Upper lobe of left lung (tissue), 6 donors: ENCODE results near the gene ELANE. TPM values are rescaled to one million over a fixed set of nuclear protein-coding genes. Genes with fewer than 3 reads are reported as not detected.

Experiments used
- ATAC-seq, 2 donors: fragments of 200-7000 bp; cut with Tn5 transposase; one replicate each; pipeline ENCODE4 v1.9.1; 2022; ENCODE audit warnings: mild to moderate bottlenecking in 2 of 2, moderate library complexity in 2 of 2; ENCODE audit not compliant: low FRiP score in 2 of 2
- DNase-seq, 2 donors: peaks; one replicate each; pipeline ENCODE4 v3.0.0-alpha.2; 2019 to 2020
- H3K27ac ChIP-seq, 4 donors: fragments of 200-600 bp; sonication (generic); one replicate each; pipeline ENCODE4 v1.5.1; 2016 to 2019
- H3K27me3 ChIP-seq, 4 donors: fragments of 200-600 bp; sonication (generic); one replicate each; pipeline ENCODE4 v1.5.1; 2017 to 2019
- H3K36me3 ChIP-seq, 4 donors: fragments of 200-600 bp; sonication (generic); one replicate each; pipeline ENCODE4 v1.5.1; 2016 to 2019
- H3K4me1 ChIP-seq, 4 donors: fragments of 200-600 bp; sonication (generic); one replicate each; pipeline ENCODE4 v1.5.1; 2018 to 2019
- H3K4me3 ChIP-seq, 4 donors: fragments of 200-600 bp; sonication (generic); one replicate each; pipeline ENCODE4 v1.5.1; 2017 to 2019; ENCODE audit warnings: mild to moderate bottlenecking in 2 of 4, moderate library complexity in 1 of 4
- H3K9me3 ChIP-seq, 4 donors: fragments of 200-600 bp; sonication (generic); one replicate each; pipeline ENCODE4 v1.5.1; 2018 to 2019
- EP300 ChIP-seq, 4 donors: sonication (generic); formaldehyde crosslinking; IDR thresholded peaks; one replicate each; pipeline ENCODE4 v1.5.1; 2017; ENCODE audit warnings: antibody characterized with exemption in 4 of 4, control low read depth in 2 of 4
- POLR2A ChIP-seq, 4 donors: fragments of 450-650 bp; IDR thresholded peaks; one replicate each; pipeline ENCODE4 v1.5.1; 2016 to 2017; ENCODE audit warnings: antibody characterized with exemption in 4 of 4, mild to moderate bottlenecking in 2 of 4
- POLR2AphosphoS5 ChIP-seq, 2 donors: sonication (generic); formaldehyde crosslinking; IDR thresholded peaks; one replicate each; pipeline ENCODE4 v1.5.1; 2017; ENCODE audit warnings: antibody characterized with exemption in 2 of 2
- WGBS, 2 donors: methylation state at CpG; one replicate each; pipeline ENCODE4 v1.1.5; 2017 to 2018; 5-methylcytosine and 5-hydroxymethylcytosine counted together
- total RNA-seq, 6 donors: library from RNA; depleted of rRNA in 4 of 6; stranded (reverse); fragments of >200 nt in 4 of 6; gene quantifications; one replicate each; pipeline versions ENCODE4 v1.1.0 to v1.2.1, GENCODE V29; 2016 to 2021
- TF ChIP-seq, protein P1 (sequence below), 6 experiments: fragments of 450-650 bp in 4 of 6; fragments of 200-600 bp in 2 of 6; sonication (generic) in 2 of 6; IDR thresholded peaks; one replicate each; pipeline ENCODE4 v1.5.1; 2016 to 2019; ENCODE audit warnings: antibody characterized with exemption in 6 of 6
- donor health status: DM: no; HTN: no; CAD: no; lungs with moderate emphysema.
- donor health status: DM: no; HTN: yes; CAD: no; lungs with severe emphysema.

The ELANE gene
- total RNA-seq, 6 donors from 2014 or later: 0.69 to 11.9 (median 1.3) TPM; not detected in 1

DNA sequence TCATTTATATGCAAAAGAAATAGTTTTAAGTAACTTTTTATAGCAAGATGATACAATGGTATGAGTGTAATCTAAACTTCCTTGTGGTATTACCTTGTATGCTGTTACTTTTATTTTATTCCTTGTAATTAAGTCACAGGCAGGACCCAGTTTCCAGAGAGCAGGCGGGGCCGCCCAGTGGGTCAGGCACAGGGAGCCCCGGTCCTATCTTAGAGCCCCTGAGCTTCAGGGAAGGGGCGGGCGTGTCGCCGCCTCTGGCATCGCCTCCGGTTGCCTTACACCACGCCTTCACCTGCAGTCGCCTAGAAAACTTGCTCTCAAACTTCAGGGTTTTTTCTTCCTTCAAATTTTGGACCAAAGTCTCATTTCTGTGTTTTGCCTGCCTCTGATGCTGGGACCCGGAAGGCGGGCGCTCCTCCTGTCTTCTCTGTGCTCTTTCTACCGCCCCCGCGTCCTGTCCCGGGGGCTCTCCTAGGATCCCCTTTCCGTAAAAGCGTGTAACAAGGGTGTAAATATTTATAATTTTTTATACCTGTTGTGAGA is 40.5 kb upstream of the ELANE start:
- H3K4me3 ChIP-seq: no peak overlapping the region
- H3K36me3 ChIP-seq: peaks cover 60 to 81% (median 70%) of the 10 kb centered on the region in 4 donors
- no peak overlapping the region for H3K27ac ChIP-seq
- WGBS, 2 donors: 96% methylated on average over 20 of the region's 20 CpGs
- TF ChIP-seq, protein P1, sequence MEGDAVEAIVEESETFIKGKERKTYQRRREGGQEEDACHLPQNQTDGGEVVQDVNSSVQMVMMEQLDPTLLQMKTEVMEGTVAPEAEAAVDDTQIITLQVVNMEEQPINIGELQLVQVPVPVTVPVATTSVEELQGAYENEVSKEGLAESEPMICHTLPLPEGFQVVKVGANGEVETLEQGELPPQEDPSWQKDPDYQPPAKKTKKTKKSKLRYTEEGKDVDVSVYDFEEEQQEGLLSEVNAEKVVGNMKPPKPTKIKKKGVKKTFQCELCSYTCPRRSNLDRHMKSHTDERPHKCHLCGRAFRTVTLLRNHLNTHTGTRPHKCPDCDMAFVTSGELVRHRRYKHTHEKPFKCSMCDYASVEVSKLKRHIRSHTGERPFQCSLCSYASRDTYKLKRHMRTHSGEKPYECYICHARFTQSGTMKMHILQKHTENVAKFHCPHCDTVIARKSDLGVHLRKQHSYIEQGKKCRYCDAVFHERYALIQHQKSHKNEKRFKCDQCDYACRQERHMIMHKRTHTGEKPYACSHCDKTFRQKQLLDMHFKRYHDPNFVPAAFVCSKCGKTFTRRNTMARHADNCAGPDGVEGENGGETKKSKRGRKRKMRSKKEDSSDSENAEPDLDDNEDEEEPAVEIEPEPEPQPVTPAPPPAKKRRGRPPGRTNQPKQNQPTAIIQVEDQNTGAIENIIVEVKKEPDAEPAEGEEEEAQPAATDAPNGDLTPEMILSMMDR (IDR thresholded peaks at IDR 0.05): no peak
- TF ChIP-seq POLR2AphosphoS5 (IDR thresholded peaks at IDR 0.05) (no peak), EP300 (IDR thresholded peaks at IDR 0.05) (no peak), POLR2A (IDR thresholded peaks at IDR 0.05) (no peak)
- H3K4me1 ChIP-seq: peaks cover 0 to 12% (median 0%) of the 10 kb centered on the region in 4 donors
- no peaks in the 10 kb centered on the region for H3K9me3 ChIP-seq
- ATAC-seq (no peak), DNase-seq (peak in 1 of 2 donors; percentile 73)
- H3K27me3 ChIP-seq: no peaks in the 10 kb centered on the region

DNA sequence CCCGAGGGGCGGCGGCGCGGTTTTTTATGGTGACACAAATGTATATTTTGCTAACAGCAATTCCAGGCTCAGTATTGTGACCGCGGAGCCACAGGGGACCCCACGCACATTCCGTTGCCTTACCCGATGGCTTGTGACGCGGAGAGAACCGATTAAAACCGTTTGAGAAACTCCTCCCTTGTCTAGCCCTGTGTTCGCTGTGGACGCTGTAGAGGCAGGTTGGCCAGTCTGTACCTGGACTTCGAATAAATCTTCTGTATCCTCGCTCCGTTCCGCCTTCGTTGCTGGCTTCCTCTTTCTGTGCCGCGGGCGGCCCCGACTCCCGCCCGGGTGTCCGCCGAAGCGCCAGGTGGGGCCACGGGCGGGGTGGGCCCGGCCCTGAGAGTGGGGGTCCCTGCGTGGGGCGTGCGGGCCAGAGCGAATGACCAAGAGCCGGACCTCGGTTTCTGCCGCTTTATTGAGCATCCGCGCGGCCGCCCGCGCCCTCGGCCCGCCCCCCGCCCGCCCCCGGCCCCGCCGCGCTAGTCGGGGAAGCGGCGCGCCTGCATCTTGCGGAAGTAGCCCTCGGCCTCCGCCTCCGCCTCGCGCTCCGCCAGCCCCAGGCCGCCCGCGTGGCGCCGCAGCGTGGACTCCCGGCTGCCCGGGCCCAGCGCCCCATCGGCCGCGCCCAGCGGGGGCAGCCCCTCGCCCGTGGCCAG is 39.9 kb upstream of the ELANE start:
- H3K27ac ChIP-seq: no peak overlapping the region
- peak in 1 of 2 donors; percentile 78 for DNase-seq
- H3K36me3 ChIP-seq: peaks cover 54 to 75% (median 63%) of the 10 kb centered on the region in 4 donors
- no peaks in the 10 kb centered on the region for H3K9me3 ChIP-seq
- peaks cover 0 to 8% (median 0%) of the 10 kb centered on the region in 4 donors for H3K4me1 ChIP-seq
- no peak for TF ChIP-seq POLR2A (IDR thresholded peaks at IDR 0.05)
- TF ChIP-seq, protein P1 (IDR thresholded peaks at IDR 0.05): no peak
- TF ChIP-seq EP300 (IDR thresholded peaks at IDR 0.05): no peak
- 92 to 95% methylated on average over 45 to 79 of the region's 80 CpGs for WGBS, 2 donors
- no peak for ATAC-seq
- H3K27me3 ChIP-seq: no peaks in the 10 kb centered on the region
- no peak overlapping the region for H3K4me3 ChIP-seq

DNA sequence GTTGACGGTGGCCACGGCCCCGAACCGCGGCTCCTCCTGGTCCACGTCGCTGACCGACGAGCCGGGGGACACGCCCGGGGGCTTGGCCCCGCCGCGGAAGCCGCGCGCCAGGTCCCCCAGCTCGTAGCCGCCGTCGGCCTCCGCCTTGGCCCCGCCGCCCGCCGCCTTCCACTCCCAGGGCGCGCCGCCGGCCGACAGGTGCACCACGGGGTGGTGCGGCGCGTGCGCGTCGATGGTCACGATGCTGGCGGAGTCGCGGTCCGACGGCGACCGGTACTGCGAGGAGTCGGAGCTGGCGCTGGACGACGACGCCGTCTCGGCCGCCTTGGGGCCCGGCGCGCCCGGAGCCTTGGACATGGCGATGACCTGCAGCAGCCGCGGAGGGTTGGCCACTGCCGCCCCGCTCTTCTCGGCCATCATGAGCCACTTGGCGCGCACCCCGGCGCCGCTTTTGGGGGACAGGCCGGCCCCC is 39.3 kb upstream of the ELANE start:
- peaks cover 0 to 2% (median 0%) of the 10 kb centered on the region in 4 donors for H3K4me1 ChIP-seq
- TF ChIP-seq EP300 (IDR thresholded peaks at IDR 0.05) (no peak), POLR2AphosphoS5 (IDR thresholded peaks at IDR 0.05) (no peak), POLR2A (IDR thresholded peaks at IDR 0.05) (no peak)
- TF ChIP-seq, protein P1 (IDR thresholded peaks at IDR 0.05): no peak
- H3K36me3 ChIP-seq: peaks cover 48 to 69% (median 57%) of the 10 kb centered on the region in 4 donors
- no peaks in the 10 kb centered on the region for H3K27me3 ChIP-seq
- ATAC-seq: no peak
- H3K4me3 ChIP-seq: no peak overlapping the region
- peak in 1 of 2 donors; percentile 86 for DNase-seq
- 89 to 94% methylated on average over 25 to 54 of the region's 72 CpGs for WGBS, 2 donors
- H3K9me3 ChIP-seq: no peaks in the 10 kb centered on the region
- no peak overlapping the region for H3K27ac ChIP-seq

DNA sequence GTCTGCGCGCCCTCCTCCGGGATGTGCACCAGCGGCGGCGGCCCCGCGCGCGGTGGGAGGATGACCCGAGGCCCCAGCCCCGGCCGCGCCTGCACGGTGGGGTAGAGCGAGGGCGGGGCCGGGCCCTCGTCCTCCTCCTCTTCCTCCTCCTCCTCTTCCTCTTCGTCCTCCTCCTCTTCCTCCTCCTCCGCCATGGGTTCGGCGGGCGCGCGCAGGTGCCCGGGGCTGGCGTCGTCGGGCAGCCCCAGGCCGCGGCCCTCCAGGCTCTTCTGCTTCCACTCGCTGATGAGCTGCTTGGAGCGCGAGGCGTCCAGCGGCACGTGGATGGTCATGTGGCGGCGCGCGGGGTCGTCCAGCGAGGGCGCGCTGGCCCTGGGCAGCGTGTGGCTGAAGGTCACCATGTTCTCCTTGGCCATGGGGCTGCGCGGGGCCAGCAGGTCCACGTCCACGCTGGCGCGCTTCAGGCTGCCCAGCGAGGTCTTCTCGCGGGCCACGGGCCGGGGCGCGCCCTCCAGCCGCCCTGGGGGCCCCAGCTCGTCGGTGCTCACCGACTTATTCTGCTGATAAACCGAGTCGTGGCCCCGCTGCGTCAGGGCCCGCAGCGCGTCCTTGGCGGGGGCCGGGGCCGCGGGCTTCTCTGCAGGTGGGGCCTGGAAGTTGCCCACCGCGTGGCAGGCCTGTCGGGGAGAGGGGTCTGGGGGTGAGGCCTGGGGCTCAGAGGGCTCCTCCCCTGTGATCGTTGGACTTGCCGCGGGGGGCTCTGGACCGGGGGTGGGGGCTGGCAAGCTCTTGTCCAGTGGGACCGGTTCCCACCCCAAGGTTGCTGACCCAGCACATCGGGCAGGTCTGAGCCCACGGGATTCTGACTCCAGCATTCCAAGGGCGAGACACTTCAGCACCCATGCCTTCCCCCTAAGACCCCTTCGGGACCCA is 38.6 kb upstream of the ELANE start:
- no peaks in the 10 kb centered on the region for H3K9me3 ChIP-seq
- no peak overlapping the region for H3K4me3 ChIP-seq
- TF ChIP-seq, protein P1 (IDR thresholded peaks at IDR 0.05): no peak
- TF ChIP-seq POLR2A (IDR thresholded peaks at IDR 0.05): no peak
- no peak for TF ChIP-seq POLR2AphosphoS5 (IDR thresholded peaks at IDR 0.05)
- TF ChIP-seq EP300 (IDR thresholded peaks at IDR 0.05): no peak
- H3K36me3 ChIP-seq: peaks cover 41 to 62% (median 50%) of the 10 kb centered on the region in 4 donors
- no peak overlapping the region for H3K27ac ChIP-seq
- no peaks in the 10 kb centered on the region for H3K4me1 ChIP-seq
- WGBS, 2 donors: 94 to 95% methylated on average over 61 to 78 of the region's 87 CpGs
- DNase-seq (peak in 1 of 2 donors; percentile 84), ATAC-seq (peak in 1 of 2 donors; percentile 2)
- H3K27me3 ChIP-seq: no peaks in the 10 kb centered on the region
